Measurements from ENCODE around the gene FAM227A. TPM values are rescaled to one million over a fixed set of nuclear protein-coding genes. Genes with fewer than 3 reads are reported as not detected.

FAM227A gene
- total RNA-seq, 3 donors from 2014 or later (not counting 1 experiment from before 2014, with no cell fraction given) = 0.07 to 0.29 (median 0.28) TPM

DNA sequence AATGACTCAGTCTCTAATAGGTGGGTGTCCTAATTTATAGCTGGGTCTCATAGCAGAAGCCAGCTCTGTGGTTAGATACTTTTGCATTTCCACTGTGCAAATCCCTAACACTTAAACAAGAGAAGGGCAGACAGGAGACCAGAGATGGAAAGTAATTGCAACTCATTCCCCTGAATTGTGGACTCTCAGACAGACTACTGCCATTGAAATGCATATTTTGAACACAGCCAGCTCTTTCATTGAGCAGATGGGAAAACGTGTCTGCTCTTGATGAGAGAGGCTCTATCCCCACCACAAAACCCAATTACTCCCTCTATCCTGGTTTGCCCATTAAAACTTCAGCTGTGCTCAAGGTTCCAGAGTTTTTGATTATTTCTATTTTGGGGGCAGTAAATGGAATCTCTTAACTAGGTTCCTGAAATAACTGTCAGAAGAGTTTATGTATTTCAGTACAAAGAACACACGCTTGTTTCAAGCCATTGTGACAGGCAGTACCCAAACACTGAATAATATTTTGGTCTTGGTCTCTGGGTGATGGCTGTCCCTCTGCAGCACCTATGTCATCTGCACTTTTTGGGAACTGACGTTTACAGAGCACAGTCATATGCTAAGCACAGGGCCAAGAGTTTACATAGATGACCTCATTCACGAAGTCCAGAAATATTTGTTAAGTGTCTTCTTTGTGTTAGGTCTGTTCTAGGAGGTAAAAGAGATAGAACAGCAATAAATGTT lies 41.7 kb downstream of the FAM227A start:
- ATAC-seq = no peak
- no peaks in the 10 kb centered on the region for H3K9me3 ChIP-seq (ENCODE audit: control insufficient read depth, insufficient read depth, low read length)
- peaks cover 3 to 4% of the 10 kb centered on the region in 2 donors for H3K9me3 Mint-ChIP-seq
- H3K27ac ChIP-seq (ENCODE audit: low read length) = no peak overlapping the region
- no peaks in the 10 kb centered on the region for H3K4me1 ChIP-seq (ENCODE audit: control insufficient read depth, insufficient read depth, low read length)
- WGBS (ENCODE audit: insufficient coverage) = 82% methylated on average over 4 of the region's 4 CpGs
- H3K27ac Mint-ChIP-seq = no peak overlapping the region
- TF ChIP-seq, protein P1, sequence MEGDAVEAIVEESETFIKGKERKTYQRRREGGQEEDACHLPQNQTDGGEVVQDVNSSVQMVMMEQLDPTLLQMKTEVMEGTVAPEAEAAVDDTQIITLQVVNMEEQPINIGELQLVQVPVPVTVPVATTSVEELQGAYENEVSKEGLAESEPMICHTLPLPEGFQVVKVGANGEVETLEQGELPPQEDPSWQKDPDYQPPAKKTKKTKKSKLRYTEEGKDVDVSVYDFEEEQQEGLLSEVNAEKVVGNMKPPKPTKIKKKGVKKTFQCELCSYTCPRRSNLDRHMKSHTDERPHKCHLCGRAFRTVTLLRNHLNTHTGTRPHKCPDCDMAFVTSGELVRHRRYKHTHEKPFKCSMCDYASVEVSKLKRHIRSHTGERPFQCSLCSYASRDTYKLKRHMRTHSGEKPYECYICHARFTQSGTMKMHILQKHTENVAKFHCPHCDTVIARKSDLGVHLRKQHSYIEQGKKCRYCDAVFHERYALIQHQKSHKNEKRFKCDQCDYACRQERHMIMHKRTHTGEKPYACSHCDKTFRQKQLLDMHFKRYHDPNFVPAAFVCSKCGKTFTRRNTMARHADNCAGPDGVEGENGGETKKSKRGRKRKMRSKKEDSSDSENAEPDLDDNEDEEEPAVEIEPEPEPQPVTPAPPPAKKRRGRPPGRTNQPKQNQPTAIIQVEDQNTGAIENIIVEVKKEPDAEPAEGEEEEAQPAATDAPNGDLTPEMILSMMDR (IDR thresholded peaks at IDR 0.05) = no peak
- H3K36me3 ChIP-seq (ENCODE audit: control insufficient read depth, insufficient read depth, low read length) = no peaks in the 10 kb centered on the region
- H3K4me1 Mint-ChIP-seq = no peaks in the 10 kb centered on the region
- no peak overlapping the region for H3K4me3 ChIP-seq (ENCODE audit: low read length)
- H3K36me3 Mint-ChIP-seq = peaks cover 13% of the 10 kb centered on the region
- no peaks in the 10 kb centered on the region for H3K27me3 ChIP-seq (ENCODE audit: control insufficient read depth, insufficient read depth, low read length)
- no peak overlapping the region for H3K4me3 Mint-ChIP-seq
- intact Hi-C loops (cut with micrococcal nuclease) = no loop called here
- peaks cover 16 to 23% of the 10 kb centered on the region in 2 donors for H3K27me3 Mint-ChIP-seq (ENCODE audit: low read depth in 2 of 2)
- no peak for DNase-seq

DNA sequence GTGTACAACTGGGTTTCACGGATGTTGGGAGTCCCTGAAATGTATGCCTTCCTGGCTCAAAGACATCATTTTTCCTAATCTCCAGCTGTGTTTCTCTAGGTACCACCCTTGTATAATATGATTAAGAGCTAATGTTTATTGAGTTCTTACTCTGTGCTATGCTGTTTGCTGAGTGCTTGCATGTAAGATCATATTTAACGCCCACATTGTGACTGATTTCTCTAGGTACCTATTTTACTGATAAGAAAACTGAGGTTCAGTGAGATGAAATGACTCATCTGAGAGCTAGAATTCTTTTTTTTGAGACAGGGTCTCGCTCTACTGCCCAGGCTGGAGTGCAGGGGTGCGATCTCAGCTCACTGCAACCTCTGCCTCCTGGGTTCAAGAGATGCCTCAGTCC lies 42.6 kb downstream of the FAM227A start:
- no peak overlapping the region for H3K27ac Mint-ChIP-seq
- Histone ChIP-seq H3K4me1 (ENCODE audit: control insufficient read depth, insufficient read depth, low read length) (no peaks in the 10 kb centered on the region), H3K36me3 (ENCODE audit: control insufficient read depth, insufficient read depth, low read length) (no peaks in the 10 kb centered on the region), H3K27ac (ENCODE audit: low read length) (no peak overlapping the region), H3K9me3 (ENCODE audit: control insufficient read depth, insufficient read depth, low read length) (no peaks in the 10 kb centered on the region), H3K27me3 (ENCODE audit: control insufficient read depth, insufficient read depth, low read length) (no peaks in the 10 kb centered on the region), H3K4me3 (ENCODE audit: low read length) (no peak overlapping the region)
- TF ChIP-seq, protein P1 (IDR thresholded peaks at IDR 0.05) = no peak
- intact Hi-C loops (cut with micrococcal nuclease) = no loop called here
- H3K4me1 Mint-ChIP-seq = no peaks in the 10 kb centered on the region
- peaks cover 10% of the 10 kb centered on the region for H3K36me3 Mint-ChIP-seq
- no peak overlapping the region for H3K4me3 Mint-ChIP-seq
- WGBS (ENCODE audit: insufficient coverage) = 80% methylated on average over 4 of the region's 4 CpGs
- ATAC-seq = no peak
- DNase-seq = no peak
- peaks cover 11 to 19% of the 10 kb centered on the region in 2 donors for H3K27me3 Mint-ChIP-seq (ENCODE audit: low read depth in 2 of 2)
- H3K9me3 Mint-ChIP-seq = peaks cover 3 to 4% of the 10 kb centered on the region in 2 donors

DNA sequence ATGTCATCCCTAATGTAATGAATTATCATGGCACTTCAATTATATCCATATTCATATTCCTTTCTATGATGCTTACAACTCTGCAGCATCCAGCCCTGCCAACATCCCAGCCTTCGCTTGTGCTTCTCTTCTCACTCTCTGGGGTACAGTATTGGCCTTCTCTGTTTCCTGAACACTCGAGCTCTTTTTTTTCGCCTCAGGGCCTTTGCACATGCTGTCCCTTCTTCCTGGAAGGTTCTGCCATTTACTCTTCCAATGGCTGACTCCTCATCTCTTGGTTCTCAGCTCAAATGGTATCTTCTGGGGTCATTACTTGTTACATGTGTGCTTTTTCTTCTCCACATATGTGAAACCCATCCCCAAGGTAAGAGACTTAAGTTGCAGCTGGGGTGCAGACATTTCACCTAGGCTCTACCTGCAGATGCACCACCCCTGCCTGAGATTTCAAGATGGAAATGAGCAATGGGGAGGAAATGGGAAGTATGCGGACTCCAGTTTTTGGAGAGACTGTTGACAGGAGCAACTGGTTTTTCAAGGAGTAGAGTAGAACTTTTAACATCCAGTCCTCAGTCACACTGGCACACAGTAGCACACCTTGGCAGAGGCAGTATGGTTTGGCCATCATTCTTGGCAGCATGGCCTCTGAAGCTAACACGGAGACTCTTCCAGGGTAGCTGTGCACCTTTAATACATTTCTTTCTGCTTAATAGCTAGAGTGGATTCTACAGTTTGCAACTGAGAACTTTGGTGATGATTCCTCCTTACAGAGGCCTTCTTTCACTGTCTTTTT lies 43.8 kb downstream of the FAM227A start:
- DNase-seq = no peak
- Histone ChIP-seq H3K27me3 (ENCODE audit: control insufficient read depth, insufficient read depth, low read length) (no peaks in the 10 kb centered on the region), H3K4me1 (ENCODE audit: control insufficient read depth, insufficient read depth, low read length) (no peaks in the 10 kb centered on the region), H3K27ac (ENCODE audit: low read length) (no peak overlapping the region), H3K36me3 (ENCODE audit: control insufficient read depth, insufficient read depth, low read length) (no peaks in the 10 kb centered on the region), H3K9me3 (ENCODE audit: control insufficient read depth, insufficient read depth, low read length) (no peaks in the 10 kb centered on the region), H3K4me3 (ENCODE audit: low read length) (no peak overlapping the region)
- Mint-ChIP-seq H3K9me3 (no peaks in the 10 kb centered on the region), H3K27ac (no peak overlapping the region), H3K36me3 (no peaks in the 10 kb centered on the region), H3K4me1 (no peaks in the 10 kb centered on the region), H3K27me3 (ENCODE audit: low read depth in 2 of 2) (peaks cover 5 to 15% of the 10 kb centered on the region in 2 donors), H3K4me3 (no peak overlapping the region)
- TF ChIP-seq, protein P1 (IDR thresholded peaks at IDR 0.05) = no peak
- ATAC-seq = no peak
- WGBS (ENCODE audit: insufficient coverage) = 93% methylated on average over 5 of the region's 5 CpGs
- intact Hi-C loops (cut with micrococcal nuclease) = no loop called here
